HepG2 (cell line): ENCODE measurements around the gene C17orf58. TPM values are rescaled to one million over a fixed set of nuclear protein-coding genes. Genes with fewer than 3 reads are reported as not detected.

Experiments
- CHCHD3 ChIP-seq: sonication (generic); formaldehyde crosslinking; IDR thresholded peaks from 2 replicates; pipeline ENCODE4 v1.8.0; 2022; ENCODE audit warnings: mild to moderate bottlenecking, missing genetic modification reagents, moderate library complexity
- HIC2 ChIP-seq: sonication (generic); formaldehyde crosslinking; IDR thresholded peaks from 2 replicates; pipeline ENCODE4 v1.9.0; 2022; ENCODE audit warnings: low read depth, missing genetic modification reagents
- HMGXB3 ChIP-seq: sonication (generic); formaldehyde crosslinking; IDR thresholded peaks from 2 replicates; pipeline ENCODE4 v1.4.0; 2020; ENCODE audit warnings: missing genetic modification reagents, borderline replicate concordance
- KLF11 ChIP-seq: IDR thresholded peaks from 2 replicates; pipeline ENCODE4 v1.6.1; 2016; ENCODE audit warnings: missing compliant biosample characterization
- SALL1 ChIP-seq: sonication (generic); formaldehyde crosslinking; IDR thresholded peaks from 2 replicates; pipeline ENCODE4 v1.8.0; 2022; ENCODE audit warnings: mild to moderate bottlenecking, missing genetic modification reagents
- SPEN ChIP-seq: sonication (generic); formaldehyde crosslinking; IDR thresholded peaks from 2 replicates; pipeline ENCODE4 v1.5.1; 2020; ENCODE audit warnings: low read depth, mild to moderate bottlenecking, missing genetic modification reagents
- TP53 ChIP-seq: sonication (generic); formaldehyde crosslinking; conservative IDR thresholded peaks from 2 replicates; pipeline ENCODE4 v1.4.0; 2020; ENCODE audit warnings: missing genetic modification reagents
- ZNF253 ChIP-seq: sonication (generic); formaldehyde crosslinking; IDR thresholded peaks from 2 replicates; pipeline ENCODE4 v1.8.0; 2022; ENCODE audit warnings: mild to moderate bottlenecking, missing genetic modification reagents, borderline replicate concordance
- ZNF44 ChIP-seq: sonication (generic); formaldehyde crosslinking; IDR thresholded peaks from 2 replicates; pipeline ENCODE4 v1.5.1; 2020; ENCODE audit warnings: mild to moderate bottlenecking, missing genetic modification reagents
- ZNF468 ChIP-seq: sonication (generic); formaldehyde crosslinking; IDR thresholded peaks from 2 replicates; pipeline ENCODE4 v1.8.0; 2022; ENCODE audit warnings: mild to moderate bottlenecking, moderate library complexity, missing genetic modification reagents
- ZNF790 ChIP-seq: sonication (generic); formaldehyde crosslinking; IDR thresholded peaks from 2 replicates; pipeline ENCODE4 v1.8.0; 2022; ENCODE audit warnings: missing genetic modification reagents, mild to moderate bottlenecking, borderline replicate concordance
- ZSCAN9 ChIP-seq: IDR thresholded peaks from 2 replicates; pipeline ENCODE4 v1.6.1; 2016; ENCODE audit warnings: borderline replicate concordance
- polyA plus RNA-seq, 8 experiments: library from polyadenylated mRNA; depleted of rRNA in 3 of 8; stranded (reverse) in 7 of 8; unstranded in 1 of 8; fragments of >200 nt; fragmentation: Illumina TruSeq in 4 of 8; extraction: Trizol in 4 of 8; gene quantifications; 2 replicates each; pipeline versions ENCODE4 v1.2.1 to v1.2.3, GENCODE V29; 2011 to 2016; ENCODE audit warnings: low read depth in 4 of 8, missing spikeins in 1 of 8, mixed read lengths in 1 of 8; ENCODE audit not compliant: insufficient read depth in 1 of 8
- total RNA-seq, 5 experiments: library from RNA; depleted of rRNA; stranded (reverse); fragments of >200 nt; fragmentation: Illumina TruSeq; extraction: Trizol; gene quantifications; 2 replicates each; pipeline ENCODE4 v1.2.3, GENCODE V29; 2016; ENCODE audit warnings: low read depth in 1 of 5
- TF ChIP-seq, protein P1 (sequence below): sonication (generic); formaldehyde crosslinking; IDR thresholded peaks from 2 replicates; pipeline ENCODE4 v1.4.0; 2020; ENCODE audit warnings: missing genetic modification reagents, borderline replicate concordance
- TF ChIP-seq, protein P2 (sequence below): IDR thresholded peaks from 2 replicates; pipeline ENCODE4 v1.6.1; 2016; ENCODE audit warnings: mild to moderate bottlenecking
- TF ChIP-seq, protein P3 (sequence below): sonication (generic); formaldehyde crosslinking; IDR thresholded peaks from 2 replicates; pipeline ENCODE4 v1.9.0; 2022; ENCODE audit warnings: missing genetic modification reagents, mild to moderate bottlenecking, borderline replicate concordance

C17orf58 gene
- total and polyA plus RNA-seq, 2 of the 13 experiments (the other 11 are each of a cell fraction or from before 2014, with no cell fraction given), result 15.6 to 15.8 TPM

DNA sequence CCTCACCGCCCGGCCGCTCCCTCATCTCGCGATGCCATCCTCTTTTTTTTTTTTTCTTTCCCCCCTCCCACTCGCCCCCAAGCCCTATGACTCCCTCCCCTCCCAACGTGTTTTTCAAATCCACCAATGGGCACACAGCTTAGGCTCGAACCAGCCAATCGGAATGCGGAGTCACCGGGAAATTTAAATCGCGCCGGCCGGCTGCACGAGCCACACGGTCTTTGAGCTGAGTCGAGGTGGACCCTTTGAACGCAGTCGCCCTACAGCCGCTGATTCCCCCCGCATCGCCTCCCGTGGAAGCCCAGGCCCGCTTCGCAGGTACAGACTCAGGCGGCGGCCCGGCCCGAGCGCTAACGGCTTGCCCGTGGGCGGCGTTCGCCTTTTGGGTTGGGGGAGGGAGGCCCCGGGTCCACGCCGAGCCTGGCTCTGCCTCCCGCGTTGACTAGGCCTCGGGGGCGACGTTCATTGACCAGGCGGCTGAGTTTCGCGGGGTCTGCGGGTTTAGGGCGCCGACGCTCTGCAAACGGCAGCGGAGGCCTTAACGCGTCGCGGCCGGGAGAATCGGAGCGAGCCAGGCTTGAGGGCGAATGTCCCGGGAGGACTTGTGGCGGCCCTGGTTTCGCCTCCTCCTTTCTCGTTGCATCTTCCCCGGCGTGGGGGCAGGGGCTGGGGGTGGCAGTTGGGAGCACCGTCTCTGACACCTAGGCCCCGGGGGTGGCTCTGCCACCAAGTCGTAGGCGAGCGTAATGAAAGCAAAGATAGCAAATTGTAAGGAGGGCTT, 39.4 kb upstream of the C17orf58 start, which contains the start of gene KPNA2 (continued):
- TF ChIP-seq SALL1, result peak; percentile 91
- peak; percentile 76; the same call in 1 of the 2 replicates for TF ChIP-seq SPEN (CRISPR knock-in tag)
- TF ChIP-seq, protein P1, sequence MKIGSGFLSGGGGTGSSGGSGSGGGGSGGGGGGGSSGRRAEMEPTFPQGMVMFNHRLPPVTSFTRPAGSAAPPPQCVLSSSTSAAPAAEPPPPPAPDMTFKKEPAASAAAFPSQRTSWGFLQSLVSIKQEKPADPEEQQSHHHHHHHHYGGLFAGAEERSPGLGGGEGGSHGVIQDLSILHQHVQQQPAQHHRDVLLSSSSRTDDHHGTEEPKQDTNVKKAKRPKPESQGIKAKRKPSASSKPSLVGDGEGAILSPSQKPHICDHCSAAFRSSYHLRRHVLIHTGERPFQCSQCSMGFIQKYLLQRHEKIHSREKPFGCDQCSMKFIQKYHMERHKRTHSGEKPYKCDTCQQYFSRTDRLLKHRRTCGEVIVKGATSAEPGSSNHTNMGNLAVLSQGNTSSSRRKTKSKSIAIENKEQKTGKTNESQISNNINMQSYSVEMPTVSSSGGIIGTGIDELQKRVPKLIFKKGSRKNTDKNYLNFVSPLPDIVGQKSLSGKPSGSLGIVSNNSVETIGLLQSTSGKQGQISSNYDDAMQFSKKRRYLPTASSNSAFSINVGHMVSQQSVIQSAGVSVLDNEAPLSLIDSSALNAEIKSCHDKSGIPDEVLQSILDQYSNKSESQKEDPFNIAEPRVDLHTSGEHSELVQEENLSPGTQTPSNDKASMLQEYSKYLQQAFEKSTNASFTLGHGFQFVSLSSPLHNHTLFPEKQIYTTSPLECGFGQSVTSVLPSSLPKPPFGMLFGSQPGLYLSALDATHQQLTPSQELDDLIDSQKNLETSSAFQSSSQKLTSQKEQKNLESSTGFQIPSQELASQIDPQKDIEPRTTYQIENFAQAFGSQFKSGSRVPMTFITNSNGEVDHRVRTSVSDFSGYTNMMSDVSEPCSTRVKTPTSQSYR (CRISPR knock-in tag), result peak; percentile 13; the same call in 1 of the 2 replicates
- TF ChIP-seq ZNF790 (CRISPR knock-in tag), result peak; percentile 85; the same call in 1 of the 2 replicates
- TF ChIP-seq, protein P2, sequence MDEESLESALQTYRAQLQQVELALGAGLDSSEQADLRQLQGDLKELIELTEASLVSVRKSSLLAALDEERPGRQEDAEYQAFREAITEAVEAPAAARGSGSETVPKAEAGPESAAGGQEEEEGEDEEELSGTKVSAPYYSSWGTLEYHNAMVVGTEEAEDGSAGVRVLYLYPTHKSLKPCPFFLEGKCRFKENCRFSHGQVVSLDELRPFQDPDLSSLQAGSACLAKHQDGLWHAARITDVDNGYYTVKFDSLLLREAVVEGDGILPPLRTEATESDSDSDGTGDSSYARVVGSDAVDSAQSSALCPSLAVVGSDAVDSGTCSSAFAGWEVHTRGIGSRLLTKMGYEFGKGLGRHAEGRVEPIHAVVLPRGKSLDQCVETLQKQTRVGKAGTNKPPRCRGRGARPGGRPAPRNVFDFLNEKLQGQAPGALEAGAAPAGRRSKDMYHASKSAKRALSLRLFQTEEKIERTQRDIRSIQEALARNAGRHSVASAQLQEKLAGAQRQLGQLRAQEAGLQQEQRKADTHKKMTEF (CRISPR knock-in tag), result peak; percentile 91; the same call in 1 of the 2 replicates
- TF ChIP-seq, protein P3, sequence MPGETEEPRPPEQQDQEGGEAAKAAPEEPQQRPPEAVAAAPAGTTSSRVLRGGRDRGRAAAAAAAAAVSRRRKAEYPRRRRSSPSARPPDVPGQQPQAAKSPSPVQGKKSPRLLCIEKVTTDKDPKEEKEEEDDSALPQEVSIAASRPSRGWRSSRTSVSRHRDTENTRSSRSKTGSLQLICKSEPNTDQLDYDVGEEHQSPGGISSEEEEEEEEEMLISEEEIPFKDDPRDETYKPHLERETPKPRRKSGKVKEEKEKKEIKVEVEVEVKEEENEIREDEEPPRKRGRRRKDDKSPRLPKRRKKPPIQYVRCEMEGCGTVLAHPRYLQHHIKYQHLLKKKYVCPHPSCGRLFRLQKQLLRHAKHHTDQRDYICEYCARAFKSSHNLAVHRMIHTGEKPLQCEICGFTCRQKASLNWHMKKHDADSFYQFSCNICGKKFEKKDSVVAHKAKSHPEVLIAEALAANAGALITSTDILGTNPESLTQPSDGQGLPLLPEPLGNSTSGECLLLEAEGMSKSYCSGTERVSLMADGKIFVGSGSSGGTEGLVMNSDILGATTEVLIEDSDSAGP (CRISPR knock-in tag), result peak; percentile 96; the same call in 1 of the 2 replicates
- TF ChIP-seq ZSCAN9 (CRISPR knock-in tag), result peak; percentile 62; the same call in 1 of the 2 replicates
- TF ChIP-seq HIC2 (CRISPR knock-in tag), result peak; percentile 57; the same call in 1 of the 2 replicates
- 0 out of 2 replicates have a peak, but pooled peaks have one; percentile 29 for TF ChIP-seq TP53 (CRISPR knock-in tag)
- peak; percentile 82 for TF ChIP-seq KLF11 (CRISPR knock-in tag)
- TF ChIP-seq CHCHD3 (CRISPR knock-in tag), result peak; percentile 93; the same call in 1 of the 2 replicates
- peak; percentile 65; the same call in 1 of the 2 replicates for TF ChIP-seq ZNF253 (CRISPR knock-in tag)
- no peak for TF ChIP-seq ZNF468
- no peak for TF ChIP-seq HMGXB3 (CRISPR knock-in tag)
- TF ChIP-seq ZNF44 (CRISPR knock-in tag), result peak; percentile 96
